ENCODE results near the gene GPR162. TPM values are rescaled to one million over a fixed set of nuclear protein-coding genes. Genes with fewer than 3 reads are reported as not detected.
"Not testable (repeated sequence)": the region's sequence is repeated elsewhere in the genome, so short reads cannot be mapped to it uniquely, and the experiment has no call there.

GPR162 gene
- total RNA-seq, 1 donor: 4.2 TPM

DNA sequence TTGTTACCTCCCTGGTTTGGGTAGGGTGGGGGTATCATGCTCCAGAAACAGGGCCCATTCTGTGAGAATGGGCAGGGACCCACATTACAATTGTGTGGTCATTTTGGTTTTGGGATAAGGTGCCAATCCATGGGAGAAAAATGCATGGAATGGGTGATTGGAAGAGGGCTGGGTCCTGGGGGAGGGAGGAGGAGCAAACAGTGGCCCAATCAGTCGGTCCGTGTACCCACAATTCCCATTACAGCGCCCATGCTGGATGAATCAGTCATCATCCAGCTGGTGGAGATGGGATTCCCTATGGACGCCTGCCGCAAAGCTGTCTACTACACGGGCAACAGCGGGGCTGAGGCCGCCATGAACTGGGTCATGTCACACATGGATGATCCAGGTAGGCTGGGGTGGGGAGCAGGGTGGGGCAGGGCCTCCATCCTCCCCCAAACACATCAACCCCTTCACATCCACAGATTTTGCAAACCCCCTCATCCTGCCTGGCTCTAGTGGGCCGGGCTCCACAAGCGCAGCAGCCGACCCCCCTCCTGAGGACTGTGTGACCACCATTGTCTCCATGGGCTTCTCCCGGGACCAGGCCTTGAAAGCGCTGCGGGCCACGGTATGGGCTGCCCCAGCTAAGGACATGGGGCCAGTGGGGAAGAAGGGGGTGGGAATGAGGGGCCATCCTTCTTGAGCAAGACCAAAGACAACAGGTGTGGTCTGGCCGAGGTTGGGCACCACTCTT lies 42.1 kb downstream of the GPR162 start:
- no peak overlapping the region for H3K4me3 ChIP-seq (ENCODE audit: low read length)
- no peaks in the 10 kb centered on the region for H3K9me3 ChIP-seq (ENCODE audit: low read depth, low read length)
- no peaks in the 10 kb centered on the region for H3K27me3 ChIP-seq (ENCODE audit: insufficient read depth, low read length)
- H3K4me1 ChIP-seq (ENCODE audit: insufficient read depth, low read length): peaks cover 16% of the 10 kb centered on the region

GRCh38 chr12:6865307-6865706 lies 43.7 kb downstream of the GPR162 start:
- not testable (repeated sequence) for H3K27me3 ChIP-seq (ENCODE audit: insufficient read depth, low read length); H3K4me3 ChIP-seq (ENCODE audit: low read length); H3K9me3 ChIP-seq (ENCODE audit: low read depth, low read length)
- peaks cover 28% of the 10 kb centered on the region for H3K4me1 ChIP-seq (ENCODE audit: insufficient read depth, low read length)

- peak overlapping the region; percentile 78 for H3K4me3 ChIP-seq (ENCODE audit: low read length)
- H3K4me1 ChIP-seq (ENCODE audit: insufficient read depth, low read length): peaks cover 37% of the 10 kb centered on the region
- no peaks in the 10 kb centered on the region for H3K27me3 ChIP-seq (ENCODE audit: insufficient read depth, low read length)
These were observed 44.7 kb downstream of the GPR162 start for GRCh38 chr12:6866163-6866919.

DNA sequence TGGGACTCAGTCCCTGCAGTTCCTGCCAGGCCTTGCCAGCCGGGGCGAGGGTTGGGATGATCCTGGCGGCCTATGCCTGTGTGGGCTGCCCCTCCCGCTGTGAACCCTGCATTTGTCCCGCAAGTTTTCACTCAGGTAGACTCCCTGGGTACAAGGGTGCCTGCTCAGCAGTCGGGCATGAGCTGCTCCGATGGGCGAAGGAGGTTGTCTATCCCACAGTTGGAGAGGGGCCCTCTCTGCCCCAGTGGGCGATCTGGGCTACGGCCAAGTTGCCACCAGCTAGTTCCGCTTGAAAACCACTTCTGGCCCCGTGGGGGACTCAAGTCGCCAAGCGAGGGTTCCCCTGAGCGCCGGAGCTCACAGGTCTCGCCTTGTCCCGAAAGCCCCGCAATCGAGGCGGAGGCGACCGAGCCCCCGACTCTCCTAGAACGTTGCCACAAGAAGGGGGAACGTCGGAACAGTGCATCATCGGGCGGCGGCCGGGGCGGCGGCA lies 45.3 kb downstream of the GPR162 start:
- Histone ChIP-seq H3K9me3 (ENCODE audit: low read depth, low read length) (no peaks in the 10 kb centered on the region), H3K27me3 (ENCODE audit: insufficient read depth, low read length) (no peaks in the 10 kb centered on the region), H3K4me3 (ENCODE audit: low read length) (peak overlapping the region; percentile 78), H3K4me1 (ENCODE audit: insufficient read depth, low read length) (peaks cover 43% of the 10 kb centered on the region)

More at GRCh38 chr12:6866163-6866919, 44.7 kb downstream of the GPR162 start:
- H3K9me3 ChIP-seq (ENCODE audit: low read depth, low read length): no peaks in the 10 kb centered on the region

DNA sequence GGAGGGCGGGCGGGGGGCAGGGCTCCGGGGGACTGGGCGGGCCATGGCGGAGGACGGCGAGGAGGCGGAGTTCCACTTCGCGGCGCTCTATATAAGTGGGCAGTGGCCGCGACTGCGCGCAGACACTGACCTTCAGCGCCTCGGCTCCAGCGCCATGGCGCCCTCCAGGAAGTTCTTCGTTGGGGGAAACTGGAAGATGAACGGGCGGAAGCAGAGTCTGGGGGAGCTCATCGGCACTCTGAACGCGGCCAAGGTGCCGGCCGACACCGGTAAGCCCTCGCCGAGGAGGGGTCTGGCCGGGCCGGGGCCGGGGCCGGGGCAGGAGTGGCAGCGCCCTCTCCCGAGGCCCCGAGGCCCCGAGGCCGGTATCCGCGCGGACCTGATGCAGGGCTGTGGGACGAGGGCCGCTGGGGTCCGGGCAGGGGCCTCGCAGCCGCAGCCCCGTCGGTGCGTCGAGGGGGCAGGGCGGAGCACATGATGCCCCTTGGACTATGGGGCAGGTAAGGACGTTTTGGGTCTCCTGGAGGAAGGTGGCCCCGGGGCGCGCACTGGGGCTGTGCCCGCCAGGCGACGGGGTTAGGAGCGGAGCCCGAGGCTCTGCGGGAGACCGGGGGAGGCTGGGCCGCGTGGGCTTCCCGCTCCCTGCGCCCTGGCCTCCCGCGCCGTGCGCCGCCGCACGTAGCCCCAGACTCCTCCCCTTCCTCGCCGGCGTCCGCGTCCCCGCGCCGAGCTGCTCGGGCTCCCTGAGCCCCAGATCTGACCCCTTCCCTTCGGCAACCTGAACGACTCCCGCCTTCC lies 46.0 kb downstream of the GPR162 start, which contains the start of gene TPI1:
Gene TPI1, plus strand, starts transcription at position 119 of the 798 bp plus-strand sequence. Its CDS starts 36 bp downstream, at position 155.
- Histone ChIP-seq H3K9me3 (ENCODE audit: low read depth, low read length) (no peaks in the 10 kb centered on the region), H3K4me3 (ENCODE audit: low read length) (peak within 1 kb of the TSS; percentile 78), H3K4me1 (ENCODE audit: insufficient read depth, low read length) (peaks cover 48% of the 10 kb centered on the region), H3K27me3 (ENCODE audit: insufficient read depth, low read length) (no peaks in the 10 kb centered on the region)

DNA sequence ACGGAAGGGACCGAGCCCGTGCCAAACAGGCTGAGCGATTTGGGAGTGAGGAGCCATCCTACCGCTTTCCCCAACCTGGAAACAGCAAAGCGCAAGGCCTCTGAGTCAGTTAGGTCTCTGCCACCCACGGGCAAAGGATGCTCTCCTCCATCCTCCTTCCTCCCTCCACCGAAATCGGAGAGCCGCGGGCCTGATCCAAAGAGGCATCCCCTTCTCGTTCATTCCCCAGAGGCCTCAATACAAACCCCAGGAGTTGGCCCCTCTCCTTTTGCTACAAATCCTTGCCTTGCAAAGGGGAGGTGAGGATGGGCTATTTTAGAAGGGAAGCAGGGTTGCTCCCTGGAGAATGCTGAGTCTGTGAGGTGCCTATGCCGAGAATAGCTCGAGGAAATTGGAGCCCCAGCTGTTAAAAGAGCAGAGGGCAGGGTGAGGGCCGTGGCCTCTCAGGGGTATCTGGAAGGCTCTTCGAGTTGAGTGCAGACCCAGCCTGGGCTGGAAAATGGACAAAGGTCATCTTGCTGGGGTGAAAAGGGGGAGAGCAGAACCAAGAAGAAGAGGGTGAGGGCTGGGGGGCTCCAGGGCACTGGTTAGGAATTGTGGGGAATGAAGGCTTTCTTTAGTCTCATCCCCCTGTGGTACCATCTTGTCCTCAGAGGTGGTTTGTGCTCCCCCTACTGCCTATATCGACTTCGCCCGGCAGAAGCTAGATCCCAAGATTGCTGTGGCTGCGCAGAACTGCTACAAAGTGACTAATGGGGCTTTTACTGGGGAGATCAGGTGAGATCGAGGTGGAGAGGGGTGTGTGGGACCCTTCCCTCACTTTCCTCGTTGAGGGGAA lies 46.8 kb downstream of the GPR162 start:
- H3K4me3 ChIP-seq (ENCODE audit: low read length): peak overlapping the region; percentile 78
- H3K27me3 ChIP-seq (ENCODE audit: insufficient read depth, low read length): no peaks in the 10 kb centered on the region
- H3K9me3 ChIP-seq (ENCODE audit: low read depth, low read length): no peaks in the 10 kb centered on the region
- H3K4me1 ChIP-seq (ENCODE audit: insufficient read depth, low read length): peaks cover 48% of the 10 kb centered on the region

DNA sequence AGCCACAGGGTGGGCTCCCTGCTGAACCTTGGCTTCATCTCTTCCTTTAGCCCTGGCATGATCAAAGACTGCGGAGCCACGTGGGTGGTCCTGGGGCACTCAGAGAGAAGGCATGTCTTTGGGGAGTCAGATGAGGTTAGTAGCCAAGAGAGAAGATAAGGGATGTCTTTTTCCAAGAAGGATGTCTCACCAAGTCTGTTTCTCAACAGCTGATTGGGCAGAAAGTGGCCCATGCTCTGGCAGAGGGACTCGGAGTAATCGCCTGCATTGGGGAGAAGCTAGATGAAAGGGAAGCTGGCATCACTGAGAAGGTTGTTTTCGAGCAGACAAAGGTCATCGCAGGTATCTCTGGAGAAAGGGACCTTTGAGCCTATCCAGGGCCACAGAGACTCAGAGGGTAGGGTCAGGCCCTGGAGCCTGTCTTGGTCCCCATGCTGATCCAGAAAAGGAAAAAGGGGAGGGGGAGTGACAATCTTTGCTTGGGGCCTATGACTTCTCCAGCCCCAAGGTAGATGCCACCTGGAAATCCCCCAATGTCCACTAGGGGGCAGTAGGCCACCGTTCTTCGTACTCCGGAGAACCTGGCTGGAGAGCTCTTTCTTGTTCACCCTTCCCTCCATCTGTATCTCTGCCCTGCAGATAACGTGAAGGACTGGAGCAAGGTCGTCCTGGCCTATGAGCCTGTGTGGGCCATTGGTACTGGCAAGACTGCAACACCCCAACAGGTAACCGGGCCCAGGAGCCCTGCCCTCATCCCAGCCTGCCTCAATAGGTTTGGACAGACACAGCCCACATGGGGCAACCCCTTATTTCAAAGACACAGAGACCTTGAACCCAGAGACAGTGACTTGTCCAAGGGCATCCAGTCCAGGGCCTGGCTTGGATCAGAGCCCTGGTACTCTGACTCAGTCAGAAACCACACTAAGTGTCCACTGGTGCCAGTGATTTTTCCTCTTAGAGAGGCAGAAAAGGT lies 47.7 kb downstream of the GPR162 start:
- H3K27me3 ChIP-seq (ENCODE audit: insufficient read depth, low read length): no peaks in the 10 kb centered on the region
- H3K4me3 ChIP-seq (ENCODE audit: low read length): no peak overlapping the region
- H3K4me1 ChIP-seq (ENCODE audit: insufficient read depth, low read length): peaks cover 57% of the 10 kb centered on the region
- no peaks in the 10 kb centered on the region for H3K9me3 ChIP-seq (ENCODE audit: low read depth, low read length)

DNA sequence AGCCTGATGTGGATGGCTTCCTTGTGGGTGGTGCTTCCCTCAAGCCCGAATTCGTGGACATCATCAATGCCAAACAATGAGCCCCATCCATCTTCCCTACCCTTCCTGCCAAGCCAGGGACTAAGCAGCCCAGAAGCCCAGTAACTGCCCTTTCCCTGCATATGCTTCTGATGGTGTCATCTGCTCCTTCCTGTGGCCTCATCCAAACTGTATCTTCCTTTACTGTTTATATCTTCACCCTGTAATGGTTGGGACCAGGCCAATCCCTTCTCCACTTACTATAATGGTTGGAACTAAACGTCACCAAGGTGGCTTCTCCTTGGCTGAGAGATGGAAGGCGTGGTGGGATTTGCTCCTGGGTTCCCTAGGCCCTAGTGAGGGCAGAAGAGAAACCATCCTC lies 48.7 kb downstream of the GPR162 start:
- not testable (repeated sequence) for H3K9me3 ChIP-seq (ENCODE audit: low read depth, low read length)
- peaks cover 66% of the 10 kb centered on the region for H3K4me1 ChIP-seq (ENCODE audit: insufficient read depth, low read length)

GRCh38 chr12:6871052-6871957 lies 49.7 kb downstream of the GPR162 start:
- Histone ChIP-seq H3K27me3 (ENCODE audit: insufficient read depth, low read length) (no peaks in the 10 kb centered on the region), H3K4me3 (ENCODE audit: low read length) (peak overlapping the region; percentile 81), H3K9me3 (ENCODE audit: low read depth, low read length) (no peaks in the 10 kb centered on the region), H3K4me1 (ENCODE audit: insufficient read depth, low read length) (peaks cover 68% of the 10 kb centered on the region)

More for the DNA sequence above, 48.7 kb downstream of the GPR162 start:
- H3K4me3 ChIP-seq (ENCODE audit: low read length); H3K27me3 ChIP-seq (ENCODE audit: insufficient read depth, low read length): not testable (repeated sequence)

- H3K4me3 ChIP-seq (ENCODE audit: low read length): peak overlapping the region; percentile 81
- H3K4me1 ChIP-seq (ENCODE audit: insufficient read depth, low read length): peaks cover 60% of the 10 kb centered on the region
- H3K9me3 ChIP-seq (ENCODE audit: low read depth, low read length): no peaks in the 10 kb centered on the region
- no peaks in the 10 kb centered on the region for H3K27me3 ChIP-seq (ENCODE audit: insufficient read depth, low read length)
These were observed 50.7 kb downstream of the GPR162 start for GRCh38 chr12:6872073-6873048.

GRCh38 chr12:6873094-6874014 lies 51.7 kb downstream of the GPR162 start, which contains the start of gene SPSB2:
SPSB2 (minus strand) TSS chr12:6873303; CDS start chr12:6872901, 402 bp downstream.
- peak within 1 kb of the TSS; percentile 81 for H3K4me3 ChIP-seq (ENCODE audit: low read length)
- H3K4me1 ChIP-seq (ENCODE audit: insufficient read depth, low read length): peaks cover 56% of the 10 kb centered on the region
- H3K27me3 ChIP-seq (ENCODE audit: insufficient read depth, low read length): no peaks in the 10 kb centered on the region
- H3K9me3 ChIP-seq (ENCODE audit: low read depth, low read length): no peaks in the 10 kb centered on the region
